HG02885 (cell line): ENCODE measurements around the gene RPS6KL1.

Experiments used
- ATAC-seq: cut with Tn5 transposase; IDR thresholded peaks from one replicate; pipeline ENCODE4 v1.9.1; 2021; ENCODE audit warnings: mild to moderate bottlenecking; ENCODE audit not compliant: unreplicated experiment, poor library complexity

Gene RPS6KL1

GRCh38 chr14:74864198-74864597 is 58.9 kb downstream of the RPS6KL1 start:
- ATAC-seq: no peak

DNA sequence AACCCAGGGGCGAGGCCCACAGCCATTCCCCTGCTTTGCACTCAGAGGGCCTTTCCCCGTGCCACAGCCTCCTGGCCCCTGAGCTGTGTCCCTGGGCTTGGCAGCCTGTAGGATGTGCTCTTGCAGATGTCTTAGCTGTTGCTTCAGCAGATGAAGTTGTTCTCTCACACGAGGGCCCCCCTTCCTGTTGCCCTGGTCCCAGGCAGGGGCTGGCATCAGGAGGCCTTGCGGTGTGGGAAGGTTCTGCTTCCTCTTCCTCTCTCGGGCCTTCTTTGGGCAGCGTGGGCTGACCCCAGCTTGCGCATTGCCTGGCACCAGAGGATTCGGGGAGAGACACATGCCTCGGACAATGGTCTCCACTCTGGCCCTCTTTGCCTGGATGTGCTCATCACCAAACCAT is 59.8 kb downstream of the RPS6KL1 start:
- no peak for ATAC-seq

DNA sequence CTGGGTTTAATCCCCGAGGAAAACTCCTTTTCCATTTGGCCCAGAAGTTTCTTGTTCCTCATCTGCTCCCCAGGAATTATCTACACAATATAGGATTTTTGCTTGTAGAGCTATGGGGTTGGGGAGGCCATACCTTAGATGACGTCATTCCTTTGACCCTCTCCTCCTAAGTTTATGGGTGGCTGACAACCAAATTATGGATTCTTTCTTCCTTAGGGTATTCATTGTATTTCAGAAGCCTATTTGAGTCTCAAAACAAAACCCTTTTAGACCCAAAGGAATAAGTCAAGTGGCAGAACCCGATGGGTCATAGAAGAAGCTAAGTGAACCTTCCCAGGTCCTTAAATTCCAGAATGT is 61.3 kb downstream of the RPS6KL1 start:
- ATAC-seq: no peak

GRCh38 chr14:74860899-74861733 is 61.9 kb downstream of the RPS6KL1 start:
- peak; percentile 51 for ATAC-seq

GRCh38 chr14:74859757-74860552 is 63.1 kb downstream of the RPS6KL1 start:
- no peak for ATAC-seq

- ATAC-seq: no peak
These were observed 65.0 kb downstream of the RPS6KL1 start for GRCh38 chr14:74858022-74858421.

- no peak for ATAC-seq
These were observed 66.7 kb downstream of the RPS6KL1 start for GRCh38 chr14:74856366-74856765.

DNA sequence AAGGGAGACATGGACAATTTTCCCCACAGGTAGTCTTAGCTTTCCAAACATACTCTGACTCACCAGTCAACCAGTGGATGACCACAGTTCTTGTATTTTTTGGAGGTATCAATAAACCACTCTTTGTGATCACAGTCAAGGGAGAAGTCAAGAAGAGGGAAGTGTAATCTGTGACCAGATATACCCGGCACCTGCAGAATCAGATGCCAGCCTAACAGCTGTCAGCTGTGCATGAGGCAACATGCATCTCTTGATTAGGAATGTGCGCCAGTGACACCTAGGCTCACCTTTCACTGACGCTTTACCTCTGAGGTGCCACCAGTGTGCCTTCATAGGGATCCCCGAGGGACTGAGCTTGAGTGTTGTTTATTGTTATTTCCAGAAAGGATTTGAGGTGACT is 67.1 kb downstream of the RPS6KL1 start:
- no peak for ATAC-seq

DNA sequence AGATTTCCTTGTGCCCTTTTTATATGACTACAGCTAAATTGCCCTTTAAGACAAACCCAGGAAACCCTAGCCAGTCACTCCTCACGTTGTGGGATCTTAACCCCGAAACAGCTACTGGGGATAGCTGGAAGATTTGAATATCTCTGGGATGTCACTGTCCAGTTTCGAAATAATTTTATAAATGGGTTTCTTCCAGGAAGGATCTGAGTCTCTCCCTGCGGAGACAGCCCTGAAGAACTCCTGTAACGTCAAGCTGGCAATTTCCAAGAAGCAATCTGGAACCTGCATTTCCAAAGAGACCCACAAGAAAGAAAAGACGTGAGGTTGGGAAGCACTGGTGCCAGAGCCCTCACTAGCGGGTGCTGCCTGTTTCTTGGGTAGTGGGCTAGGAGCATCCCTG is 68.0 kb downstream of the RPS6KL1 start:
- ATAC-seq: no peak
